ENCODE measurements around the gene PCDH9. TPM values are rescaled to one million over a fixed set of nuclear protein-coding genes. Genes with fewer than 3 reads are reported as not detected.

PCDH9 gene
- total and polyA plus RNA-seq, 2 of the 4 experiments (the other 2 are of a cell fraction) = 2.2 to 10.2 TPM

DNA sequence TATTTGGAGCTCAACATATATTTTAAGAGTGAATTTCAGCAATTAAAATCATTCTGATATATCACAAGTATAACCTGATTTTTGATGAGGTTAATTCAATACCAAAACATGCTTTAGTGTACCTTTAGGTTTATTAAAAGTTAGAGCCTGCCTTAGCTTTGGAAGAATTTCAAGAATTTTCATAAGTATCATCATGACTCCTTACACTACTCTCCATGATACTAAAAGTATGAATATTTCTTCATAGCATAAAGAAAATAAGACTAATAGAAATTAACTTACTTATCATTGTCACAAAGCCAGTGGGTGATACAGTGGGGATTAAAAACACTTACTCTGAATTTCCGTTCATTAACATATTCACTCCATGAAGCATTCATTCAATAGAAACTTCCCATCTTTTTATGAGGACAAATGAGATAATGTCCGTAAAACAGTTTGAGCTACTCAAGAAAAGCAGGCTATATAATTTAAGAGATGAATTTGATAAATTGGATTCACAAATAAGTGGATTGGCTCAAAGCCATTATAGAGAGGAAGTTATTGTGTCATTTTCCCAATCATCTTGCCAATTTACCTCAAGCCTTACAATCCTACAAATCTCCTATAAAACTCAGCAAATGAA lies 214.0 kb downstream of the PCDH9 start:
- Histone ChIP-seq H3K27me3 (ENCODE audit: control insufficient read depth, insufficient read depth, low read length) (no peaks in the 10 kb centered on the region; the same call in 1 of the 2 replicates), H3K9me3 (ENCODE audit: control insufficient read depth, insufficient read depth, low read length) (no peaks in the 10 kb centered on the region), H2AK9ac (replicated peaks; ENCODE audit: low read depth, low read length, poor library complexity) (no peak overlapping the region), H3K36me3 (ENCODE audit: control insufficient read depth, insufficient read depth, low read length) (no peaks in the 10 kb centered on the region), H4K20me1 (ENCODE audit: insufficient read depth, low read length) (no peaks in the 10 kb centered on the region), H3K4me1 (ENCODE audit: control insufficient read depth, insufficient read depth, low read length) (no peaks in the 10 kb centered on the region), H3K23ac (ENCODE audit: low read depth, low read length) (no peak overlapping the region), H4K91ac (ENCODE audit: insufficient read depth, low read depth, low read length) (no peak overlapping the region), H2BK120ac (ENCODE audit: low read depth, low read length) (no peak overlapping the region), H3K9me1 (ENCODE audit: insufficient read depth, low read length) (no peaks in the 10 kb centered on the region), H3K18ac (ENCODE audit: low read depth, low read length) (no peak overlapping the region), H2BK15ac (ENCODE audit: low read depth, low read length) (no peak overlapping the region), H2BK5ac (ENCODE audit: low read depth, low read length, poor library complexity, severe bottlenecking) (no peak overlapping the region), H4K8ac (ENCODE audit: low read depth in 2 of 2, low read length in 2 of 2) (no peak overlapping the region), H3K27ac (ENCODE audit: insufficient read depth, low read length) (no peak overlapping the region), H3K4ac (ENCODE audit: low read depth, low read length) (no peak overlapping the region), H4K5ac (ENCODE audit: low read depth, low read length) (no peak overlapping the region), H3K9ac (ENCODE audit: low read depth, low read length) (no peak overlapping the region), H3K56ac (ENCODE audit: extremely low read depth, insufficient read depth, low read length) (no peak overlapping the region), H3K79me1 (ENCODE audit: low read depth in 1 of 2, low read length in 2 of 2) (no peaks in the 10 kb centered on the region), H3K4me2 (ENCODE audit: low read depth, low read length) (no peak overlapping the region), H2AFZ (replicated peaks; ENCODE audit: low read length, poor library complexity) (no peak overlapping the region), H2AK5ac (ENCODE audit: low read depth, low read length) (no peak overlapping the region), H2BK20ac (ENCODE audit: low read depth, low read length) (no peak overlapping the region), H3K4me3 (ENCODE audit: insufficient read depth, low read depth, low read length) (no peak overlapping the region), H3K14ac (replicated peaks; ENCODE audit: low read depth, low read length) (no peak overlapping the region)
- TF ChIP-seq SMC3 (IDR thresholded peaks at IDR 0.05; ENCODE audit: low read depth, low read length) = no peak
- TF ChIP-seq BHLHE40 (IDR thresholded peaks at IDR 0.05; ENCODE audit: low read depth, low read length) = no peak
- TF ChIP-seq RCOR1 (IDR thresholded peaks at IDR 0.05; ENCODE audit: insufficient replicate concordance, low read length) = no peak
- TF ChIP-seq MAZ (IDR thresholded peaks at IDR 0.05; ENCODE audit: borderline replicate concordance, low read depth, low read length) = no peak
- TF ChIP-seq, protein P1, sequence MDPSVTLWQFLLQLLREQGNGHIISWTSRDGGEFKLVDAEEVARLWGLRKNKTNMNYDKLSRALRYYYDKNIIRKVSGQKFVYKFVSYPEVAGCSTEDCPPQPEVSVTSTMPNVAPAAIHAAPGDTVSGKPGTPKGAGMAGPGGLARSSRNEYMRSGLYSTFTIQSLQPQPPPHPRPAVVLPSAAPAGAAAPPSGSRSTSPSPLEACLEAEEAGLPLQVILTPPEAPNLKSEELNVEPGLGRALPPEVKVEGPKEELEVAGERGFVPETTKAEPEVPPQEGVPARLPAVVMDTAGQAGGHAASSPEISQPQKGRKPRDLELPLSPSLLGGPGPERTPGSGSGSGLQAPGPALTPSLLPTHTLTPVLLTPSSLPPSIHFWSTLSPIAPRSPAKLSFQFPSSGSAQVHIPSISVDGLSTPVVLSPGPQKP (IDR thresholded peaks at IDR 0.05; ENCODE audit: borderline replicate concordance, low read depth, low read length) = no peak
- TF ChIP-seq, protein P2, sequence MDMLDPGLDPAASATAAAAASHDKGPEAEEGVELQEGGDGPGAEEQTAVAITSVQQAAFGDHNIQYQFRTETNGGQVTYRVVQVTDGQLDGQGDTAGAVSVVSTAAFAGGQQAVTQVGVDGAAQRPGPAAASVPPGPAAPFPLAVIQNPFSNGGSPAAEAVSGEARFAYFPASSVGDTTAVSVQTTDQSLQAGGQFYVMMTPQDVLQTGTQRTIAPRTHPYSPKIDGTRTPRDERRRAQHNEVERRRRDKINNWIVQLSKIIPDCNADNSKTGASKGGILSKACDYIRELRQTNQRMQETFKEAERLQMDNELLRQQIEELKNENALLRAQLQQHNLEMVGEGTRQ (IDR thresholded peaks at IDR 0.05; ENCODE audit: low read depth, low read length) = no peak
- TF ChIP-seq MAFK (IDR thresholded peaks at IDR 0.05; ENCODE audit: low read depth, low read length) = no peak
- TF ChIP-seq MXI1 (IDR thresholded peaks at IDR 0.05; ENCODE audit: borderline replicate concordance, low read depth, low read length) = no peak
- TF ChIP-seq, protein P3, sequence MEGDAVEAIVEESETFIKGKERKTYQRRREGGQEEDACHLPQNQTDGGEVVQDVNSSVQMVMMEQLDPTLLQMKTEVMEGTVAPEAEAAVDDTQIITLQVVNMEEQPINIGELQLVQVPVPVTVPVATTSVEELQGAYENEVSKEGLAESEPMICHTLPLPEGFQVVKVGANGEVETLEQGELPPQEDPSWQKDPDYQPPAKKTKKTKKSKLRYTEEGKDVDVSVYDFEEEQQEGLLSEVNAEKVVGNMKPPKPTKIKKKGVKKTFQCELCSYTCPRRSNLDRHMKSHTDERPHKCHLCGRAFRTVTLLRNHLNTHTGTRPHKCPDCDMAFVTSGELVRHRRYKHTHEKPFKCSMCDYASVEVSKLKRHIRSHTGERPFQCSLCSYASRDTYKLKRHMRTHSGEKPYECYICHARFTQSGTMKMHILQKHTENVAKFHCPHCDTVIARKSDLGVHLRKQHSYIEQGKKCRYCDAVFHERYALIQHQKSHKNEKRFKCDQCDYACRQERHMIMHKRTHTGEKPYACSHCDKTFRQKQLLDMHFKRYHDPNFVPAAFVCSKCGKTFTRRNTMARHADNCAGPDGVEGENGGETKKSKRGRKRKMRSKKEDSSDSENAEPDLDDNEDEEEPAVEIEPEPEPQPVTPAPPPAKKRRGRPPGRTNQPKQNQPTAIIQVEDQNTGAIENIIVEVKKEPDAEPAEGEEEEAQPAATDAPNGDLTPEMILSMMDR (conservative IDR thresholded peaks at IDR 0.05; ENCODE audit: low read depth, low read length) = no peak
- no peak for TF ChIP-seq CEBPB (IDR thresholded peaks at IDR 0.05; ENCODE audit: low read depth, low read length)
- intact Hi-C loops (cut with micrococcal nuclease) = no loop called here
- CTCF ChIA-PET = interaction anchor here (0.6 to 1.1 kb wide), 2 partner anchors 17 to 31 kb away, joined by 3 to 5 read pairs; no protein-coding TSS in a partner anchor
- ATAC-seq (ENCODE audit: low read depth) = no peak
- DNase-seq = no peak
- POLR2A ChIA-PET (ENCODE audit: unreplicated experiment) = no interaction called here
- dilution Hi-C loops (cut with HindIII; ENCODE audit: low sequenced_read_pairs, unreplicated experiment) = no loop called here
- in situ Hi-C loops (cut with MboI; ENCODE audit: low sequenced_read_pairs) = no loop called here
- no CpG with 5 or more reads among the region's 2 CpGs for WGBS, 2 experiments (ENCODE audit: extremely low coverage in 2 of 2, insufficient read length in 1 of 2)
- no TSS peak for BruUV-seq (replicated peaks)

All from IMR-90 (cell line).